ENCODE data around the gene DPH2.
A peak's percentile ranks its signal among the peaks of the same experiment; 100 is the strongest.

The DPH2 gene

GRCh38 chr1:43977376-43978263 is 7.8 kb downstream of the DPH2 start:
- Histone ChIP-seq H3K4me2 (ENCODE audit: low read depth, low read length, poor library complexity, severe bottlenecking) (peak overlapping the region; percentile 93), H3K9me2 (replicated peaks; ENCODE audit: low read depth, low read length) (no peaks in the 10 kb centered on the region), H3K4me3 (ENCODE audit: low read length, poor library complexity, severe bottlenecking) (peak overlapping the region; percentile 78), H3K36me3 (ENCODE audit: insufficient read depth, low read length) (no peaks in the 10 kb centered on the region), H3K4me1 (ENCODE audit: insufficient read depth, low read length, poor library complexity, severe bottlenecking) (peaks cover 54% of the 10 kb centered on the region), H3F3A (ENCODE audit: low read depth) (no peaks in the 10 kb centered on the region; the same call in 1 of the 2 replicates), H4K20me1 (ENCODE audit: insufficient read depth, low read length, poor library complexity, severe bottlenecking) (peaks cover 36% of the 10 kb centered on the region), H3K9me3 (ENCODE audit: insufficient read depth, low read depth, low read length) (no peaks in the 10 kb centered on the region), H3K9ac (ENCODE audit: low read depth, low read length, poor library complexity, severe bottlenecking) (peak overlapping the region; percentile 72), H2AFZ (ENCODE audit: low read length) (no peak overlapping the region), H3K79me2 (ENCODE audit: insufficient read depth, low read length) (peaks cover 47% of the 10 kb centered on the region), H3K27me3 (ENCODE audit: insufficient read depth, low read length, poor library complexity, severe bottlenecking) (no peaks in the 10 kb centered on the region)
- TF ChIP-seq EZH2phosphoT487 (IDR thresholded peaks at IDR 0.05; ENCODE audit: borderline replicate concordance): no peak
- no peak for TF ChIP-seq CTCF (conservative IDR thresholded peaks at IDR 0.05; ENCODE audit: low read length)

- H3K4me3 ChIP-seq (ENCODE audit: low read length, poor library complexity, severe bottlenecking): peak overlapping the region; percentile 78
- peak overlapping the region; percentile 72 for H3K9ac ChIP-seq (ENCODE audit: low read depth, low read length, poor library complexity, severe bottlenecking)
- H3K9me2 ChIP-seq (replicated peaks; ENCODE audit: low read depth, low read length): no peaks in the 10 kb centered on the region
- peaks cover 36% of the 10 kb centered on the region for H4K20me1 ChIP-seq (ENCODE audit: insufficient read depth, low read length, poor library complexity, severe bottlenecking)
- H3K4me1 ChIP-seq (ENCODE audit: insufficient read depth, low read length, poor library complexity, severe bottlenecking): peaks cover 54% of the 10 kb centered on the region
- TF ChIP-seq CTCF (conservative IDR thresholded peaks at IDR 0.05; ENCODE audit: low read length): no peak
- TF ChIP-seq EZH2phosphoT487 (IDR thresholded peaks at IDR 0.05; ENCODE audit: borderline replicate concordance): no peak
- peak overlapping the region; percentile 93 for H3K4me2 ChIP-seq (ENCODE audit: low read depth, low read length, poor library complexity, severe bottlenecking)
- peaks cover 47% of the 10 kb centered on the region for H3K79me2 ChIP-seq (ENCODE audit: insufficient read depth, low read length)
- H3K27me3 ChIP-seq (ENCODE audit: insufficient read depth, low read length, poor library complexity, severe bottlenecking): no peaks in the 10 kb centered on the region
- H3K36me3 ChIP-seq (ENCODE audit: insufficient read depth, low read length): no peaks in the 10 kb centered on the region
- H3K9me3 ChIP-seq (ENCODE audit: insufficient read depth, low read depth, low read length): no peaks in the 10 kb centered on the region
- H2AFZ ChIP-seq (ENCODE audit: low read length): no peak overlapping the region
- H3F3A ChIP-seq (ENCODE audit: low read depth): no peaks in the 10 kb centered on the region; the same call in 1 of the 2 replicates
These were observed 8.4 kb downstream of the DPH2 start for GRCh38 chr1:43978264-43978550.

- peaks cover 51% of the 10 kb centered on the region for H3K4me1 ChIP-seq (ENCODE audit: insufficient read depth, low read length, poor library complexity, severe bottlenecking)
- H4K20me1 ChIP-seq (ENCODE audit: insufficient read depth, low read length, poor library complexity, severe bottlenecking): peaks cover 36% of the 10 kb centered on the region
- no peaks in the 10 kb centered on the region; the same call in 1 of the 2 replicates for H3F3A ChIP-seq (ENCODE audit: low read depth)
- H3K36me3 ChIP-seq (ENCODE audit: insufficient read depth, low read length): no peaks in the 10 kb centered on the region
- no peaks in the 10 kb centered on the region for H3K9me2 ChIP-seq (replicated peaks; ENCODE audit: low read depth, low read length)
- no peak for TF ChIP-seq CTCF (conservative IDR thresholded peaks at IDR 0.05; ENCODE audit: low read length)
- TF ChIP-seq EZH2phosphoT487 (IDR thresholded peaks at IDR 0.05; ENCODE audit: borderline replicate concordance): no peak
- no peaks in the 10 kb centered on the region for H3K9me3 ChIP-seq (ENCODE audit: insufficient read depth, low read depth, low read length)
- H3K27me3 ChIP-seq (ENCODE audit: insufficient read depth, low read length, poor library complexity, severe bottlenecking): no peaks in the 10 kb centered on the region
- H3K9ac ChIP-seq (ENCODE audit: low read depth, low read length, poor library complexity, severe bottlenecking): peak within 1 kb of the TSS; percentile 81
- H3K4me3 ChIP-seq (ENCODE audit: low read length, poor library complexity, severe bottlenecking): peak within 1 kb of the TSS; percentile 78
- peak within 1 kb of the TSS; percentile 59; the same call in 1 of the 2 replicates for H2AFZ ChIP-seq (ENCODE audit: low read length)
- H3K4me2 ChIP-seq (ENCODE audit: low read depth, low read length, poor library complexity, severe bottlenecking): peak within 1 kb of the TSS; percentile 93
- peaks cover 47% of the 10 kb centered on the region for H3K79me2 ChIP-seq (ENCODE audit: insufficient read depth, low read length)
These were observed 8.9 kb downstream of the DPH2 start, which contains the start of gene B4GALT2 for GRCh38 chr1:43978551-43979260. Gene B4GALT2 (plus strand): TSS chr1:43979210. CDS start chr1:43981161, 1,951 bp downstream.
